Kidney (tissue), 14 donors: ENCODE measurements around the gene ZNF148. TPM values are rescaled to one million over a fixed set of nuclear protein-coding genes. Genes with fewer than 3 reads are reported as not detected.

Source experiments
- DNase-seq, 5 donors: peaks; one replicate each; pipeline ENCODE4 v3.0.0-alpha.2; 2013 to 2020
- FAIRE-seq: peaks from 2 replicates; lab custom pipeline; 2012; peaks lifted over from hg19 to GRCh38; lab: Jason Lieb, UNC
- H3K27ac ChIP-seq, 2 donors: one replicate each; pipeline ENCODE4 v1.7.0; 2013; ENCODE audit warnings: low read depth in 2 of 2, low read length in 2 of 2, inconsistent platforms in 1 of 2
- H3K27me3 ChIP-seq: one replicate; pipeline ENCODE4 v1.7.1; 2013; ENCODE audit warnings: low read length, inconsistent platforms; ENCODE audit not compliant: control insufficient read depth, insufficient read depth
- H3K36me3 ChIP-seq, 3 donors: one replicate each; pipeline versions ENCODE4 v1.7.0 to v1.7.1; 2013; ENCODE audit warnings: low read length in 3 of 3, control low read depth in 1 of 3, inconsistent platforms in 1 of 3; ENCODE audit not compliant: insufficient read depth in 3 of 3, control insufficient read depth in 2 of 3
- H3K4me1 ChIP-seq, 3 donors: one replicate each; pipeline versions ENCODE4 v1.7.0 to v1.7.1; 2013; ENCODE audit warnings: low read length in 3 of 3, inconsistent platforms in 1 of 3, low read depth in 1 of 3; ENCODE audit not compliant: control insufficient read depth in 2 of 3, insufficient read depth in 2 of 3
- H3K4me3 ChIP-seq, 3 donors: one replicate each; pipeline versions ENCODE4 v1.7.0 to v1.8.1; 2013; ENCODE audit warnings: low read length in 3 of 3, control low read depth in 1 of 3, inconsistent platforms in 1 of 3
- H3K9ac ChIP-seq, 3 donors: one replicate each; pipeline versions ENCODE4 v1.7.0 to v1.7.1; 2013; ENCODE audit warnings: low read length in 3 of 3, control low read depth in 1 of 3, inconsistent platforms in 1 of 3
- H3K9me3 ChIP-seq, 3 donors: one replicate each; pipeline versions ENCODE4 v1.7.0 to v1.7.1; 2013; ENCODE audit warnings: low read length in 3 of 3, control low read depth in 1 of 3, inconsistent platforms in 1 of 3; ENCODE audit not compliant: control insufficient read depth in 2 of 3, insufficient read depth in 1 of 3
- CTCF ChIP-seq: IDR thresholded peaks from 3 replicates; pipeline ENCODE4 v1.5.1; 2012; ENCODE audit warnings: mild to moderate bottlenecking, moderate library complexity, borderline replicate concordance; ENCODE audit not compliant: insufficient read depth; ENCODE audit errors: extremely low read depth
- intact Hi-C: fragments of 100-400 bp; cut with DNase I; formaldehyde crosslinking; loops from one replicate; pipeline ENCODE4 v1.11.1; 2022
- polyA plus RNA-seq: library from polyadenylated mRNA; stranded (reverse); fragments of 350-450 nt; fragmentation: Illumina TruSeq; extraction: RNeasy Lipid Tissue Mini Kit (QIAGEN cat#74804); gene quantifications from one replicate; pipeline ENCODE4 v1.2.3, GENCODE V29; 2014; ENCODE audit warnings: low read depth, low replicate concordance; ENCODE audit not compliant: insufficient read depth
- total RNA-seq: library from RNA; stranded (reverse); fragmentation: NEBNext Ultra II Directional; extraction: Animal tissue kit (Norgen Biotek cat#: 25700); gene quantifications from one replicate; pipeline ENCODE4 v1.2.1, GENCODE V29; 2021
- donor health status: control.
- donor health status: control.
- donor health status: control.
- donor health status: control.
- donor health status: control.
- donor health status: DM: yes; HTN: yes; CAD: no.
- donor health status: Normal renal cell carcinoma (clear cell type).

ZNF148 gene
- total and polyA plus RNA-seq, 2 donors from 2014 or later = 5.4 to 74.4 TPM

GRCh38 chr3:125220727-125221429 is 154.2 kb downstream of the ZNF148 start:
- Histone ChIP-seq H3K27ac (no peak overlapping the region), H3K9me3 (no peaks in the 10 kb centered on the region), H3K4me3 (no peak overlapping the region), H3K4me1 (peaks cover 0 to 4% (median 0%) of the 10 kb centered on the region in 3 donors), H3K36me3 (no peaks in the 10 kb centered on the region), H3K27me3 (no peaks in the 10 kb centered on the region), H3K9ac (no peak overlapping the region)
- DNase-seq (peak in 1 of 5 donors; percentile 49), FAIRE-seq (no peak)
- TF ChIP-seq CTCF = no peak
- intact Hi-C loops = no loop called here

GRCh38 chr3:125220183-125220582 is 154.9 kb downstream of the ZNF148 start:
- no peak for DNase-seq

GRCh38 chr3:125219261-125219701 is 155.8 kb downstream of the ZNF148 start:
- FAIRE-seq (no peak), DNase-seq (no peak)
- no peak overlapping the region for H3K27ac ChIP-seq
- no peak for TF ChIP-seq CTCF
- intact Hi-C loops = no loop called here
- H3K4me3 ChIP-seq = no peak overlapping the region
- H3K9ac ChIP-seq = no peak overlapping the region
- no peaks in the 10 kb centered on the region for H3K9me3 ChIP-seq
- H3K27me3 ChIP-seq = no peaks in the 10 kb centered on the region
- no peaks in the 10 kb centered on the region for H3K36me3 ChIP-seq
- peaks cover 0 to 4% (median 0%) of the 10 kb centered on the region in 3 donors for H3K4me1 ChIP-seq

More at GRCh38 chr3:125220183-125220582, 154.9 kb downstream of the ZNF148 start:
- no peak for FAIRE-seq
- H3K36me3 ChIP-seq = no peaks in the 10 kb centered on the region
- H3K9me3 ChIP-seq = no peaks in the 10 kb centered on the region
- no peak overlapping the region for H3K27ac ChIP-seq
- no peak overlapping the region for H3K4me3 ChIP-seq
- TF ChIP-seq CTCF = no peak
- no peaks in the 10 kb centered on the region for H3K27me3 ChIP-seq
- no peak overlapping the region for H3K9ac ChIP-seq
- H3K4me1 ChIP-seq = peaks cover 0 to 4% (median 0%) of the 10 kb centered on the region in 3 donors
- intact Hi-C loops = no loop called here

- Histone ChIP-seq H3K9me3 (no peaks in the 10 kb centered on the region), H3K27ac (no peak overlapping the region), H3K4me1 (peaks cover 0 to 7% (median 0%) of the 10 kb centered on the region in 3 donors), H3K4me3 (no peak overlapping the region), H3K9ac (no peak overlapping the region), H3K27me3 (peaks cover 3% of the 10 kb centered on the region), H3K36me3 (no peaks in the 10 kb centered on the region)
- DNase-seq = no peak
- intact Hi-C loops = no loop called here
- no peak for TF ChIP-seq CTCF
- no peak for FAIRE-seq
Measured at GRCh38 chr3:125214738-125215137, 160.4 kb downstream of the ZNF148 start.
